CD4-positive, alpha-beta T cell (primary cell): ENCODE data around the gene GLMN. TPM values are rescaled to one million over a fixed set of nuclear protein-coding genes. Genes with fewer than 3 reads are reported as not detected.
A peak's percentile ranks its signal among the peaks of the same experiment; 100 is the strongest.

Source experiments
- ATAC-seq: fragments of 200-7000 bp; cut with Tn5 transposase; one replicate; pipeline ENCODE4 v1.10.0; 2022; ENCODE audit warnings: mild to moderate bottlenecking; ENCODE audit not compliant: poor library complexity
- CTCF ChIA-PET: fragments of 350-600 bp; sonication (Branson Sonifier 250); formaldehyde crosslinking; loops from one replicate; lab custom pipeline; 2021; ENCODE audit warnings: antibody characterized with exemption, inconsistent platforms; lab: Charles Lee
- POLR2A ChIA-PET: fragments of 350-600 bp; sonication (Branson Sonifier 250); formaldehyde crosslinking; loops from one replicate; lab custom pipeline; 2021; ENCODE audit warnings: antibody characterized with exemption, inconsistent platforms; lab: Charles Lee
- DNase-seq, 14 experiments: peaks; one replicate each; pipeline ENCODE4 v3.0.0-alpha.2; 2013 to 2020; ENCODE audit warnings: mixed read lengths in 2 of 14
- H3K27ac ChIP-seq, 2 donors: one replicate each; pipeline versions ENCODE4 v1.5.1 to v1.7.0; 2013; ENCODE audit warnings: low read length in 2 of 2, low read depth in 1 of 2, mild to moderate bottlenecking in 1 of 2
- H3K27me3 ChIP-seq, 2 experiments: 1 replicate in 1 of 2; 2 replicates in 1 of 2; pipeline versions ENCODE4 v1.6.1 to v1.7.0; 2013; ENCODE audit warnings: low read length in 2 of 2, control low read depth in 1 of 2, mild to moderate bottlenecking in 1 of 2, moderate library complexity in 1 of 2; ENCODE audit not compliant: insufficient read depth in 2 of 2, control insufficient read depth in 1 of 2
- H3K36me3 ChIP-seq: one replicate; pipeline ENCODE4 v1.6.1; 2013; ENCODE audit warnings: low read length, control low read depth; ENCODE audit not compliant: insufficient read depth
- H3K4me1 ChIP-seq: one replicate; pipeline ENCODE4 v1.6.1; 2013; ENCODE audit warnings: low read length, control low read depth; ENCODE audit not compliant: insufficient read depth
- H3K4me3 ChIP-seq: one replicate; pipeline ENCODE4 v1.5.1; 2013; ENCODE audit warnings: mild to moderate bottlenecking, low read length, moderate library complexity
- H3K9me3 ChIP-seq, 2 experiments: 1 replicate in 1 of 2; 2 replicates in 1 of 2; pipeline versions ENCODE4 v1.6.1 to v1.7.0; 2013; ENCODE audit warnings: low read length in 2 of 2, mild to moderate bottlenecking in 2 of 2, control low read depth in 1 of 2, moderate library complexity in 1 of 2; ENCODE audit not compliant: control insufficient read depth in 1 of 2, insufficient read depth in 1 of 2
- H3K27ac Mint-ChIP-seq: one replicate; pipeline ENCODE4 v1.8.0; 2020; ENCODE audit warnings: mixed read lengths
- H3K27me3 Mint-ChIP-seq: one replicate; pipeline ENCODE4 v1.8.0; 2021; ENCODE audit warnings: mixed read lengths
- H3K36me3 Mint-ChIP-seq: one replicate; pipeline ENCODE4 v1.8.0; 2021; ENCODE audit warnings: low read depth, mixed read lengths
- H3K4me1 Mint-ChIP-seq: one replicate; pipeline ENCODE4 v1.8.0; 2021; ENCODE audit warnings: low read depth, mixed read lengths
- H3K4me3 Mint-ChIP-seq: one replicate; pipeline ENCODE4 v1.8.0; 2020; ENCODE audit warnings: mild to moderate bottlenecking, mixed read lengths
- H3K9me3 Mint-ChIP-seq: one replicate; pipeline ENCODE4 v1.8.0; 2020; ENCODE audit warnings: mixed read lengths
- CTCF ChIP-seq: fragments of 200-600 bp; IDR thresholded peaks from one replicate; pipeline ENCODE4 v1.8.0; 2022; ENCODE audit warnings: antibody characterized with exemption, mild to moderate bottlenecking
- intact Hi-C, 2 experiments: fragments of 100-400 bp; cut with DNase I in 1 of 2; cut with micrococcal nuclease in 1 of 2; formaldehyde crosslinking; loops; one replicate each; pipeline versions ENCODE4 v1.15.1 to v1.9.0; 2023 to 2025; cut with DNase I, micrococcal nuclease
- polyA plus RNA-seq, 2 donors: library from polyadenylated mRNA; unstranded; fragments of 120-200 nt; gene quantifications; one replicate each; pipeline ENCODE4 v1.2.1, GENCODE V29; 2013
- total RNA-seq, 174 experiments: library from RNA in 2 of 174; stranded (reverse) in 2 of 174; gene quantifications; one replicate each; pipeline ENCODE4 v1.2.3 and lab custom pipeline; 2021 to 2026

GLMN gene
- total RNA-seq = 10 to 100 TPM in 1 of 2 experiments, 1 to 10 TPM in 1; 7.7 to 11.7 TPM
- 12.2 TPM for polyA plus RNA-seq (2013, experiment 1 of 2)
- 17.1 TPM for polyA plus RNA-seq (2013, experiment 2 of 2)
- 10.0 to 47.8 (median 20.2) reads per million in 172 experiments for total RNA-seq (lab: John Stamatoyannopoulos, UW)

DNA sequence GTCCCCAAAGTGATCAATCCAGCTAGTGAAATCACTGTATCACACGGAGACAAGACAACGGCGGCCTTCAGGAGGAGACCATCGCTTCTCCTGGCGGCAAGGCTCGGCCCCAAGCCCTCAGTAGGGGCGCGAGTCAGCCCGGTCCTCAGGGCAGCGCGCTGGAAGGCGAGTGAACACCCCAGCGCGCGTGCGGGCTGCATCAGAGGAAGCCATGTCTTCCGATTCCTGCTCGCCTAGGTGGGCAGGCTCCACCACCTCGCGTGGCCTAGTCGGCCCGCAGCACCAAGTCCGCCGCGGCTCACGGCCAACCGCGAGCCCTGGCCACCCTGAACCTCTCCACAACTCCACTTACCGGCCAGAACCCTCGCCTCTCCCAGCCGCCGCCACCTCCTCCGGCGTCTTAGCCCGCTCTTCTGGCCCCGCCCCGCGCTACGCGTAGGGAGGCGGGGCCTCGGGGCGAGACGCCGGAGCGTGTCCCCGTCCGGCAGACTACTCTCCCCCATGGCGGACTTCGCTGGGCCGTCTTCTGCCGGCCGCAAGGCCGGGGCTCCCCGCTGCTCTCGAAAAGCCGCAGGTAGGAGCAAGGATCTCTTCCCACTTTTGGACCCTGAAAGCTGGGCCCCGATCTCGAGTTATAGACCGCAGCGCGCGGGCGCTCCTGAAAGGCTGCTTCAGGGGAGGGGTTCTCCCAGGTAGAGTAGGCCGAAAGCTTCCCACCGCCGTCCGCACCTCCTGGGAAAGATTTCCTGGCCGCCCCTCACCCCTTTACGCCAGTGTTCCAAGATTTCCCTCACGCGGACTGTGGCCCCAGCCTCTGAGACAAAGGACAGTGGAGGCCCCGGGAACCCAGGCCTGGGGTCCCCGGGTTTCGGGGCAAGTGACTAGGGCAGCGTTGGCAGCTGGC lies at the start of gene GLMN, which contains the start of gene RPAP2:
Gene GLMN, minus strand, starts transcription at position 415 of the 904 bp plus-strand sequence. CDS start 988 bp downstream, outside the sequence.
Gene RPAP2, plus strand, starts transcription at position 487 of the 904 bp plus-strand sequence. Its CDS starts 15 bp downstream, at position 502.
- Mint-ChIP-seq H3K36me3 (peaks cover 47% of the 10 kb centered on the region), H3K27ac (peak within 1 kb of the TSS; percentile 96), H3K4me1 (peaks cover 54% of the 10 kb centered on the region), H3K4me3 (peak within 1 kb of the TSS; percentile 100), H3K27me3 (no peaks in the 10 kb centered on the region), H3K9me3 (no peaks in the 10 kb centered on the region)
- Histone ChIP-seq H3K4me1 (peaks cover 12% of the 10 kb centered on the region), H3K9me3 (no peaks in the 10 kb centered on the region), H3K27ac (peak within 1 kb of the TSS; percentile 86 to 93), H3K4me3 (peak within 1 kb of the TSS; percentile 98), H3K27me3 (no peaks in the 10 kb centered on the region), H3K36me3 (peaks cover 19% of the 10 kb centered on the region)
- DNase-seq (peak; percentile 40 to 89 (median 60)), ATAC-seq (peak; percentile 96)
- ChIA-PET CTCF (interaction anchor here (0.8 to 4.0 kb wide), 4 partner anchors 11 to 298 kb away, joined by 3 to 16 read pairs (median 4); no protein-coding TSS in a partner anchor), POLR2A (interaction anchor here (0.6 to 2.3 kb wide), 8 partner anchors 17 to 1470 kb away, joined by 3 to 11 read pairs (median 4); partner anchors contain the start of gene RPL5)
- intact Hi-C loops = loop anchor here (2.0 to 10.0 kb wide), 6 partner anchors 18 to 792 kb away; partner anchors contain the start of genes BTBD8 (in 1 of the 2) and RPL5 (in 1 of the 2)
- TF ChIP-seq CTCF = no peak

GRCh38 chr1:92346866-92347640 lies 48.3 kb upstream of the GLMN start:
- Mint-ChIP-seq H3K27ac (no peak overlapping the region), H3K4me3 (no peak overlapping the region), H3K36me3 (peaks cover 75% of the 10 kb centered on the region), H3K4me1 (peaks cover 6% of the 10 kb centered on the region), H3K9me3 (peaks cover 2% of the 10 kb centered on the region), H3K27me3 (no peaks in the 10 kb centered on the region)
- Histone ChIP-seq H3K27ac (no peak overlapping the region), H3K9me3 (no peaks in the 10 kb centered on the region), H3K4me1 (no peaks in the 10 kb centered on the region), H3K4me3 (no peak overlapping the region), H3K36me3 (peaks cover 24% of the 10 kb centered on the region), H3K27me3 (no peaks in the 10 kb centered on the region)
- ChIA-PET CTCF (no interaction called here), POLR2A (no interaction called here)
- no peak for TF ChIP-seq CTCF
- intact Hi-C loops = no loop called here
- no peak for DNase-seq
- no peak for ATAC-seq

DNA sequence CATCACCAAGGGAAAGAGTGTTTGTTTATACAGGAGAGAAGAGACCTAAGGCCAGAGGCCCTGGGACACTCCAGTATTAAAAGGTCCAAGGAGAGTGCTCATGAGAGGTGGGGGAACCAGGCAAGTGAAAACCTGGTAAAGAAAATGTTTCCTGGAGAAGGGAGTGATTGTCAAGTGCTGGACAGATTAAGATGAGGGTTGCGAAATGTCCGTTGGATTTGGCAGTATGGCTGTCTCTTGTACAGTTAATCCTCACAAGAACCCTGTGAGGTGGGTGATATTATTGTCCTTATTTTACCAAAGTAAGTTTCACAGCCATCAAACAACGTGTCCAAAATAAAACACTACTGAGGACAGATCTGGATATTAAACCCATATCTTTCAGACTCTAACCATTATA lies 44.3 kb upstream of the GLMN start:
- Histone ChIP-seq H3K27me3 (no peaks in the 10 kb centered on the region), H3K4me1 (no peaks in the 10 kb centered on the region), H3K9me3 (no peaks in the 10 kb centered on the region), H3K4me3 (no peak overlapping the region), H3K27ac (no peak overlapping the region), H3K36me3 (peaks cover 20% of the 10 kb centered on the region)
- ATAC-seq (no peak), DNase-seq (no peak)
- H3K9me3 Mint-ChIP-seq = no peaks in the 10 kb centered on the region
- CTCF ChIA-PET = no interaction called here
- no peak overlapping the region for H3K27ac Mint-ChIP-seq
- TF ChIP-seq CTCF = no peak
- H3K4me1 Mint-ChIP-seq = peaks cover 6% of the 10 kb centered on the region
- intact Hi-C loops = no loop called here
- H3K4me3 Mint-ChIP-seq = no peak overlapping the region
- H3K27me3 Mint-ChIP-seq = no peaks in the 10 kb centered on the region
- H3K36me3 Mint-ChIP-seq = peaks cover 69% of the 10 kb centered on the region
- POLR2A ChIA-PET = no interaction called here
